ENCODE data around the gene NKAIN4.
A peak's percentile ranks its signal among the peaks of the same experiment; 100 is the strongest.
"Not testable (repeated sequence)": the region's sequence is repeated elsewhere in the genome, so short reads cannot be mapped to it uniquely, and the experiment has no call there.

NKAIN4 gene

DNA sequence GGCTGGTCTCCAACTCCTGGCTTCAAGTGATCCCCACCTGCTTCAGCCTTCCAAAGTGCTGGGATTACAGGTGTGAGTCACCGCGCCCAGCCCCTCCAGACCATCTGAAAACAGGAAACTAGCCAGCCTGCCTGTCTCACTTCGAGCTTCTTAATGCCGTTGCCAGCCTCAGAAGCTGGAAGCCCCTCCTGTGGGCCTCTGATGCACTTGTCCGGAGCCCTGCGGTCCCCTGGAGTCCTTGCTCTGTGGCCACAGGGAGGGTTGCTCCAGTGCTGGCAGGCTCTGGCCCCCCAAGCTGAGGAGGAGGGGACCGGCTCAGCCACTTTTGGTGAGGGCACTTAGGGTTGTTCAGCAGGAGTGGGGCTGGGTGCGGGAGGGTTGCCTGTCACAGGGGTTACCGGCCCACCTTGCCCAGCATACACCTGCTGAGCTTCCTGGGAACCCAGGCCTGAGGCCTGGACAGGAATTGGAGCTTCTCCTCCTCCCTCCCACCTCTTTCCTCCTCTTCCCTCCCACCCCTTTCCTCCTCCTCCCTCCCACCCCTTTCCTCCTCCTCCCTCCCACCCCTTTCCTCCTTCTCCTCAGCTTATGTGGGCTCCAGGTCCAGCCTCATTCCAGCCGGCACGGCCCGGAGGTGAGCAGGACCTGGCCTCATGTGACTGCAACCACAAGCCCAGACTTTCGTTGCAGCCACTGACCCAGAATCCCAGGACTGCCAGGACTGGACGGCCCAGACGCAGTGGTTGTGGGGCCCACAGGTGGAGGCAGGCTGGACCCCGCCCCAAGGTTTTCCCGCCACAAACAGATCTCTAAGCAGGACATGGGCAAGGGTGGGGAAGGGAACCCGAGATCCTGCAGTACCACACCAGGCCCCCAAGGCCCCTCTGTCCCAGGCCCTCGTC, 28.0 kb downstream of the NKAIN4 start:
- no peak for TF ChIP-seq ZFX (IDR thresholded peaks at IDR 0.05)
- TF ChIP-seq, protein P1, sequence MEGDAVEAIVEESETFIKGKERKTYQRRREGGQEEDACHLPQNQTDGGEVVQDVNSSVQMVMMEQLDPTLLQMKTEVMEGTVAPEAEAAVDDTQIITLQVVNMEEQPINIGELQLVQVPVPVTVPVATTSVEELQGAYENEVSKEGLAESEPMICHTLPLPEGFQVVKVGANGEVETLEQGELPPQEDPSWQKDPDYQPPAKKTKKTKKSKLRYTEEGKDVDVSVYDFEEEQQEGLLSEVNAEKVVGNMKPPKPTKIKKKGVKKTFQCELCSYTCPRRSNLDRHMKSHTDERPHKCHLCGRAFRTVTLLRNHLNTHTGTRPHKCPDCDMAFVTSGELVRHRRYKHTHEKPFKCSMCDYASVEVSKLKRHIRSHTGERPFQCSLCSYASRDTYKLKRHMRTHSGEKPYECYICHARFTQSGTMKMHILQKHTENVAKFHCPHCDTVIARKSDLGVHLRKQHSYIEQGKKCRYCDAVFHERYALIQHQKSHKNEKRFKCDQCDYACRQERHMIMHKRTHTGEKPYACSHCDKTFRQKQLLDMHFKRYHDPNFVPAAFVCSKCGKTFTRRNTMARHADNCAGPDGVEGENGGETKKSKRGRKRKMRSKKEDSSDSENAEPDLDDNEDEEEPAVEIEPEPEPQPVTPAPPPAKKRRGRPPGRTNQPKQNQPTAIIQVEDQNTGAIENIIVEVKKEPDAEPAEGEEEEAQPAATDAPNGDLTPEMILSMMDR (conservative IDR thresholded peaks at IDR 0.05) = no peak
- H3K27ac ChIP-seq = no peak overlapping the region

DNA sequence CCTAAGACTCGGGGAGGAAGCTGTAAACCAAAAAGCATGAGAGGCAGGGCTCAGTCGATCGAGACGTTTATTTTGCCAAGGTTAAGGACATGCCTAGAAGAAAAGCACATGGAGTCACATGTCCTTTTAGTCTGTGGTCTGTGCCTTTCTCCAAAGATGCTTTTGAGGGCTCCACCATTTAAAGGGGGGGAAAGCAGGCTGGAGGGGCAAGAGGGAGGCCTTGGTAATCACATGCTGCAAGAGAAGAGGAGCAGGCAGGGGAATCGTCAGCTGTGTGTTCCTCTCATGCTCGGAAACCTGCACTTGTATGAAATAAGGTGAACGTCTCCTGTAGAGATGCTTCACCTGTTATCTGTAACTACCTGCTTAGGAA, 29.2 kb downstream of the NKAIN4 start:
- H3K27ac ChIP-seq = no peak overlapping the region
- TF ChIP-seq, protein P1 (conservative IDR thresholded peaks at IDR 0.05) = no peak
- TF ChIP-seq ZFX (IDR thresholded peaks at IDR 0.05) = no peak

DNA sequence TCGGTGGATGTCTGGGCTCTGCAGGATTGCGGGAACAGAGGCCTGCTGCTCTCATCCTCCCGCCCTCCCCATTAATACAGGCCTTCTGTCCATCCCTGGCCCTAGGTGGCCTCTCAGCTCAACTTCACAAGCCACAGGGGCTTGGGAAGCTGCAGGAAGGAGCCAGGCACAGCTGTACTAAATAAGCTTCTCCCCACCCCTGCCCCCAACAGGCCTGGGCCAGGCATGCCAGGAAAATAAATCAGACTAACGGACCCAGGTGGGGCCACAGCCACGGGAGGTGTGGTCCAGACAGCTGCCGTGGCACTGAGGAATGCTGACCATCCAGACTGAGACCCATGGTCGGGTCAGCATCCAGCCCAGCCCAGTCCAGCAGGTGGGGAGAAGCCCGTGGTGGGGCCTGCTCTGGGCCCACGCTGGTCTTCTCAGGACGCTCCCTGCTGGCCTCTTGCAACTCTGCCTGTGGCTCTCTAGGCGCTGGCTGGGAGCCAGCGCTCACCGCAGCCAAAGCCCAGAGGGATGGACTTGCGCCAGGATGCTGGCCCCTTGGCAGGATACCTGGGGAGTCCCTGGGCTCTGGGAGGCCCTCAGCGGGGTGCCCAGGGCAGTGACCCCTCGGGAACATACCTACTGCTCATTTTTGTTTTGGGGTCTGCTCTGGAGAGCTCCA, 29.7 kb downstream of the NKAIN4 start:
- TF ChIP-seq ZFX (IDR thresholded peaks at IDR 0.05) = no peak
- TF ChIP-seq, protein P1 (conservative IDR thresholded peaks at IDR 0.05) = peak; percentile 20

DNA sequence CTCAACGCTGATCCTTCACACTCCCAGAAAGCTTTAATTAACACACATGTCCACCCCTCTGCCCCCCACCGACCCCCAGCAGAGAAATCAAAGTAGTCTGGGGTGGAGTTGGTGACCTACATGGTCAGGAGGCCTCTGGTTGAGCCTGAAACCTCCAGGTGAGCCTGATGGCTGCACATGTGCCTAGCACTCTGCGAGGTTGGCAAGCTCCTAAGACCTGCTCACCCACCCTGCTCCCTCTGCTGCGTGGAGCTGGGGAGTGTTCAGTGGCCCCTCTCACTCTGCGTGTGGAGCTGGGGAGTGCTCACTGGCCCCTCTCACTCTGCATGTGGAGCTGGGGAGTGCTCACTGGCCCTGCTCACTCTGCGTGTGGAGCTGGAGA, 30.4 kb downstream of the NKAIN4 start:
- TF ChIP-seq, protein P1 (conservative IDR thresholded peaks at IDR 0.05) = no peak
- TF ChIP-seq ZFX (IDR thresholded peaks at IDR 0.05) = no peak

More for the DNA sequence above, 29.7 kb downstream of the NKAIN4 start:
- no peak overlapping the region for H3K27ac ChIP-seq

DNA sequence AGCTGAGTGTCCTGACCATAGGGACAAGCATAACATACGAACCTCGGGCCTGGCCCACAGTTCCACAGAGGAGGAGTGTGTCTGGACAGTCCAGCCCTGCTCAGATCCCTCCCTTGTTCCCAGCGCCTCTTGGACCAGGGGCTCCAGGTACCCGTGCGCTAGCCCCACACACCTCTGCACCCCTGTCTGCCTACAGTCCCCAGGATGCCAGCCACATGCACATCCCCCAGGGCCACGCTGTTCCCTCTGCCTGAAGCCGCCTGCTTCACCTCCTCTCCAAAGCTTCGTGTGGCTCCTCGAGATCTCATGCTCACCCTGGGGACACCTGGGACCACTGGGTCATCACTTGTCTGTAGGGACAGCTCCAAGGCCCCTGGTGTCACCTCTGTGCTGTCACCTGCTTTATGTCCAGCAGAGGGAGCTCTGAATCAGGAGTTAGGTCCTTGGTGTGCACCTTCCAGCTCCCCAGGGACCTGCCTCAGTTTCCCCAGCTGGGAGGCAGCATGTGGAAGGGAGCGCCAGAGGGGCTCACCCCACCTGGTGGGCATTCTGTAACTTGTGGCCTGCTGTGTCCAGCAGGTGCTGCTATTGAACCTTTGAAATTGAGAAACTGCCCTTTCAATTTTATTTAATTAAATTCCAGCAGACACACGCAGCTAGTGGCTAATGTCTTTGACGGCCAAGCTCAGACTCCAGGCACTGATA, 31.0 kb downstream of the NKAIN4 start:
- H3K27ac ChIP-seq = no peak overlapping the region
- TF ChIP-seq ZFX (IDR thresholded peaks at IDR 0.05) = no peak
- TF ChIP-seq, protein P1 (conservative IDR thresholded peaks at IDR 0.05) = peak; percentile 91

More for the DNA sequence above, 30.4 kb downstream of the NKAIN4 start:
- no peak overlapping the region for H3K27ac ChIP-seq

DNA sequence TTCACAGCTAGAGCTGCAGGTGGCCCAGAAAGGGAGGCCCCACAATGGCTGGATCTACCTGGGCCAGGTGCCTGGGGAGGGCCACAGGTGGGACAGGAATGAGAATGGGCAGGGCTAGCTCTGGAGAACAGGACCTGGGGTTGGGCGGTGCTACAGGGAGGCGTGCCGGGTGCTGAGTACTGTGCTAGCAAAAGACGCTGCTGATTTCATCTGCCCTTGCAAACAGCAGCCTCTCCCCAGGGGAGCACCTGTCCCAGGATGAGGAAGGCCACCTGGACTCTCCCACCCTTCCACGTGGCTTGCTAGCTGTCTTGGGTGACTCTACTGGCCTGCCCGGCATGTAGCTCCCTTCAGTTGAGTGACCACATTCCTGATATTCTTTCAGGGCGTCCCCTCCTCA, 31.7 kb downstream of the NKAIN4 start:
- TF ChIP-seq ZFX (IDR thresholded peaks at IDR 0.05) = no peak
- TF ChIP-seq, protein P1 (conservative IDR thresholded peaks at IDR 0.05) = no peak
- H3K27ac ChIP-seq = no peak overlapping the region

DNA sequence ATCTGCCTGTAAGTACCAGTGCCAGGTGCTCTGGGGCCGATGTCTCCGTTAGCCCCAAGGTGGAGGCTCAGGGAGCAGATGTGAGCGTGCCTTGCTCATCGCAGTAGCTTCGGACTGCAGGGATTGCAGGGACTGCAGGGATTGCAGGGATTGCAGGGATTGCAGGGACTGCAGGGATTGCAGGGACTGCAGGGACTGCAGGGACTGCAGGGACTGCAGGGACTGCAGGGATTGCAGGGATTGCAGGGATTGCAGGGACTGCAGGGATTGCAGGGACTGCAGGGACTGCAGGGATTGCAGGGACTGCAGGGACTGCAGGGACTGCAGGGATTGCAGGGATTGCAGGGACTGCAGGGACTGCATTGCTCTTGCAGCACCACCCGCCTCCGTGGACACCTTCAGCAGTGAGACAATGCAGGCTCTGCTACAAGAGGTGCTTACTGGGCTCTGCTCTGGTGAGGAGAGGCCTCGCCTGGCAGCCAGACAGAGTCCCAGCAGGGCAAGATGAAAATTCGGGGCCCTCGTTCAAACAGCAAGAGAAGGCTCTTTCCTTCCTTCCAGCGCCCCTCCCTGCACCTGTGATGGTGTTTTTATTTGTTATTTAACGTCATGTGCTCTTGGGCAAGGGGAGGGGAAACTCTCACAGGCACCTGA, 32.7 kb downstream of the NKAIN4 start:
- H3K27ac ChIP-seq = not testable (repeated sequence)

All from C4-2B (cell line).